GM12865 (cell line): ENCODE data around the gene RNF32.

Experiments
- DNase-seq: peaks from one replicate; pipeline ENCODE4 v3.0.0; 2010; ENCODE audit warnings: low read depth
- H3K4me3 ChIP-seq: 2 replicates; pipeline ENCODE4 v1.5.1; 2011; ENCODE audit warnings: mild to moderate bottlenecking, low read depth, low read length, control low read depth
- CTCF ChIP-seq: IDR thresholded peaks from 2 replicates; pipeline ENCODE4 v1.5.1; 2011; ENCODE audit warnings: low read length, control low read depth, low read depth, inconsistent platforms; ENCODE audit not compliant: insufficient read depth; ENCODE audit errors: missing control alignments

The RNF32 gene

GRCh38 chr7:156722043-156722826 lies 81.7 kb downstream of the RNF32 start:
- H3K4me3 ChIP-seq, result no peak overlapping the region
- DNase-seq, result no peak
- no peak for TF ChIP-seq CTCF

GRCh38 chr7:156725073-156725472 lies 84.5 kb downstream of the RNF32 start:
- H3K4me3 ChIP-seq, result no peak overlapping the region
- no peak for DNase-seq
- no peak for TF ChIP-seq CTCF

- H3K4me3 ChIP-seq, result no peak overlapping the region
- no peak for TF ChIP-seq CTCF
- DNase-seq, result no peak
Observed at GRCh38 chr7:156725936-156726335, 85.4 kb downstream of the RNF32 start.
